ENCODE measurements around the gene SLAMF6. TPM values are rescaled to one million over a fixed set of nuclear protein-coding genes. Genes with fewer than 3 reads are reported as not detected.
"Not testable (repeated sequence)": the region's sequence is repeated elsewhere in the genome, so short reads cannot be mapped to it uniquely, and the experiment has no call there.

Gene SLAMF6
- total RNA-seq, 4 donors from 2014 or later = 0.19 to 1.4 (median 0.87) TPM

- intact Hi-C loops (cut with DNase I) = no loop called here
- Histone ChIP-seq H3K27ac (replicated peaks in 1 of 4) (no peak overlapping the region), H3K9me3 (peaks cover 0 to 14% (median 4%) of the 10 kb centered on the region in 4 donors), H3K27me3 (no peaks in the 10 kb centered on the region), H3K4me1 (no peaks in the 10 kb centered on the region), H3K36me3 (no peaks in the 10 kb centered on the region), H3K4me3 (no peak overlapping the region)
- TF ChIP-seq POLR2AphosphoS5 (IDR thresholded peaks at IDR 0.05) = no peak
- TF ChIP-seq EP300 (IDR thresholded peaks at IDR 0.05) = no peak
- no peak for TF ChIP-seq POLR2A (IDR thresholded peaks at IDR 0.05; ENCODE audit: low read depth)
- no peak for TF ChIP-seq CTCF (IDR thresholded peaks at IDR 0.05)
- DNase-seq (ENCODE audit: extremely low spot score) = no peak
- WGBS = 79% methylated on average over 5 of the region's 5 CpGs
These were observed 44.3 kb upstream of the SLAMF6 start for GRCh38 chr1:160567341-160567740.

GRCh38 chr1:160565564-160565963, 42.5 kb upstream of the SLAMF6 start:
- no peaks in the 10 kb centered on the region for H3K36me3 ChIP-seq

GRCh38 chr1:160563230-160563629, 40.2 kb upstream of the SLAMF6 start:
- H3K4me3 ChIP-seq; H3K36me3 ChIP-seq; H3K4me1 ChIP-seq; intact Hi-C loops (cut with DNase I); H3K27me3 ChIP-seq; DNase-seq (ENCODE audit: extremely low spot score); H3K27ac ChIP-seq (replicated peaks in 1 of 4): not testable (repeated sequence)
- WGBS = 78% methylated on average over 1 of the region's 1 CpG
- peaks cover 0 to 15% (median 10%) of the 10 kb centered on the region in 4 donors for H3K9me3 ChIP-seq

More at GRCh38 chr1:160565564-160565963, 42.5 kb upstream of the SLAMF6 start:
- TF ChIP-seq CTCF (IDR thresholded peaks at IDR 0.05) = no peak
- TF ChIP-seq POLR2AphosphoS5 (IDR thresholded peaks at IDR 0.05) = no peak
- TF ChIP-seq EP300 (IDR thresholded peaks at IDR 0.05) = no peak
- no peak for TF ChIP-seq POLR2A (IDR thresholded peaks at IDR 0.05; ENCODE audit: low read depth)
- DNase-seq (ENCODE audit: extremely low spot score) = no peak
- Histone ChIP-seq H3K9me3 (peaks cover 0 to 14% (median 8%) of the 10 kb centered on the region in 4 donors), H3K4me3 (no peak overlapping the region), H3K4me1 (no peaks in the 10 kb centered on the region), H3K27ac (replicated peaks in 1 of 4) (no peak overlapping the region), H3K27me3 (no peaks in the 10 kb centered on the region)
- intact Hi-C loops (cut with DNase I) = no loop called here
- WGBS = 68% methylated on average over 4 of the region's 4 CpGs

- intact Hi-C loops (cut with DNase I); H3K27me3 ChIP-seq; H3K4me3 ChIP-seq; H3K4me1 ChIP-seq; H3K27ac ChIP-seq (replicated peaks in 1 of 4); DNase-seq (ENCODE audit: extremely low spot score); H3K36me3 ChIP-seq: not testable (repeated sequence)
- WGBS = 86% methylated on average over 2 of the region's 2 CpGs
- H3K9me3 ChIP-seq = peaks cover 0 to 15% (median 10%) of the 10 kb centered on the region in 4 donors
These were observed 39.7 kb upstream of the SLAMF6 start for GRCh38 chr1:160562745-160563144.

- no peaks in the 10 kb centered on the region for H3K27me3 ChIP-seq
- TF ChIP-seq EP300 (IDR thresholded peaks at IDR 0.05) (no peak), CTCF (IDR thresholded peaks at IDR 0.05) (no peak), POLR2A (IDR thresholded peaks at IDR 0.05; ENCODE audit: low read depth) (no peak), POLR2AphosphoS5 (IDR thresholded peaks at IDR 0.05) (no peak)
- H3K4me3 ChIP-seq = no peak overlapping the region
- H3K36me3 ChIP-seq = no peaks in the 10 kb centered on the region
- intact Hi-C loops (cut with DNase I) = no loop called here
- DNase-seq (ENCODE audit: extremely low spot score) = no peak
- peaks cover 0 to 15% (median 10%) of the 10 kb centered on the region in 4 donors for H3K9me3 ChIP-seq
- H3K4me1 ChIP-seq = no peaks in the 10 kb centered on the region
- no peak overlapping the region for H3K27ac ChIP-seq (replicated peaks in 1 of 4)
These were observed 37.8 kb upstream of the SLAMF6 start for GRCh38 chr1:160560806-160561205.

- DNase-seq (ENCODE audit: extremely low spot score) = no peak
- Histone ChIP-seq H3K27ac (replicated peaks in 1 of 4) (no peak overlapping the region), H3K36me3 (no peaks in the 10 kb centered on the region), H3K9me3 (peaks cover 0 to 15% (median 10%) of the 10 kb centered on the region in 4 donors), H3K4me1 (no peaks in the 10 kb centered on the region), H3K4me3 (no peak overlapping the region), H3K27me3 (no peaks in the 10 kb centered on the region)
- 73% methylated on average over 4 of the region's 4 CpGs for WGBS
- no peak for TF ChIP-seq POLR2A (IDR thresholded peaks at IDR 0.05; ENCODE audit: low read depth)
- no peak for TF ChIP-seq CTCF (IDR thresholded peaks at IDR 0.05)
- no peak for TF ChIP-seq EP300 (IDR thresholded peaks at IDR 0.05)
- no peak for TF ChIP-seq POLR2AphosphoS5 (IDR thresholded peaks at IDR 0.05)
- intact Hi-C loops (cut with DNase I) = no loop called here
These were observed 37.1 kb upstream of the SLAMF6 start for GRCh38 chr1:160560045-160560705.

GRCh38 chr1:160559437-160559836, 36.4 kb upstream of the SLAMF6 start:
- H3K9me3 ChIP-seq = peaks cover 0 to 15% (median 10%) of the 10 kb centered on the region in 4 donors
- H3K36me3 ChIP-seq; H3K4me3 ChIP-seq; intact Hi-C loops (cut with DNase I); H3K27me3 ChIP-seq; H3K27ac ChIP-seq (replicated peaks in 1 of 4); H3K4me1 ChIP-seq; DNase-seq (ENCODE audit: extremely low spot score): not testable (repeated sequence)
- 79% methylated on average over 3 of the region's 3 CpGs for WGBS

Data from esophagus muscularis mucosa (tissue), 4 donors.